Heart left ventricle (tissue), 13 donors: ENCODE data around the gene CACNG8.

ENCODE experiments used
- CTCF ChIP-seq, 12 donors: fragments of 200-600 bp; sonication (generic) in 4 of 12; IDR thresholded peaks; one replicate each; pipeline versions ENCODE4 v1.5.0 to v1.8.0; 2018 to 2022; ENCODE audit warnings: antibody characterized with exemption in 12 of 12, mild to moderate bottlenecking in 5 of 12
- POLR2A ChIP-seq, 2 donors: fragments of 450-650 bp; IDR thresholded peaks; one replicate each; pipeline ENCODE4 v1.6.1; 2017; ENCODE audit warnings: antibody characterized with exemption in 2 of 2, mild to moderate bottlenecking in 2 of 2, moderate library complexity in 2 of 2
- donor health status: ischemic (EF 13 %, LVEDD 7.1; RV severe dilation, severe dysfunction).
- donor health status: DM: no; HTN: yes; CAD: no.
- donor health status: DM: no; HTN: no; CAD: no.
- donor health status: ischemic (EF 25% LVEDD 6.9; RV normal size, moderate dysfunction).
- donor health status: ischemic (EF 25% LVEDD 5.7; RV mildly dilated, moderate dysfunction).
- donor health status: ischemic (EF 35%, LVEDD 5.7; RV mildly dilated, moderate dysfunction).
- donor health status: nonischemic (EF 11% LVEDD 7.7; RV severe dilation, severe dysfunction).
- donor health status: DM: yes; HTN: yes; CAD: no.
- donor health status: PGD.
- donor health status: ischemic (EF 29% LVEDD 5.4; RV normal size, mild dysfunction).
- donor health status: nonischemic (EF 23%, LVEDD 6.1; RV moderate dilation, normal function).

- TF ChIP-seq CTCF (IDR thresholded peaks at IDR 0.05) (peak; percentile 25 to 59 (median 52)), POLR2A (IDR thresholded peaks at IDR 0.05) (no peak)
Measured at GRCh38 chr19:54029930-54030490, 67.3 kb downstream of the CACNG8 start.
